IMR-90 (cell line): ENCODE results near the gene GSDMA. TPM values are rescaled to one million over a fixed set of nuclear protein-coding genes. Genes with fewer than 3 reads are reported as not detected.

Source experiments
- ATAC-seq: fragments of 200-7000 bp; cut with Tn5 transposase; 2 replicates; pipeline ENCODE4 v1.9.1; 2020; ENCODE audit warnings: low read depth, mild to moderate bottlenecking, moderate library complexity
- BruUV-seq: library from RNA; stranded (reverse); fragments of 400-500 nt; replicated peaks from 2 replicates; lab custom pipeline; 2021; lab: Mats Ljungman, UMichigan
- CTCF ChIA-PET: fragments of 300-600 bp; formaldehyde crosslinking; extraction: SDS; loops from one replicate; lab custom pipeline; 2021; ENCODE audit warnings: antibody characterized with exemption; lab: Yijun Ruan, JAX
- POLR2A ChIA-PET: fragments of 300-600 bp; sonication (Branson Sonifier 250); formaldehyde crosslinking; loops from one replicate; lab custom pipeline; 2022; ENCODE audit warnings: antibody characterized with exemption; ENCODE audit not compliant: unreplicated experiment; lab: Charles Lee
- DNase-seq: peaks from one replicate; pipeline ENCODE4 v3.0.0; 2013
- H2AFZ ChIP-seq: replicated peaks from 2 replicates; pipeline ENCODE3; 2013; ENCODE audit warnings: low read length, mild to moderate bottlenecking; ENCODE audit not compliant: poor library complexity
- H2AK5ac ChIP-seq: 2 replicates; pipeline ENCODE4 v1.6.1; 2013; ENCODE audit warnings: low read depth, low read length, inconsistent platforms
- H2AK9ac ChIP-seq: replicated peaks from 2 replicates; pipeline ENCODE3; 2013; ENCODE audit warnings: mild to moderate bottlenecking, low read depth, low read length, moderate library complexity; ENCODE audit not compliant: poor library complexity
- H2BK120ac ChIP-seq: 2 replicates; pipeline ENCODE4 v1.6.1; 2013; ENCODE audit warnings: low read depth, low read length, inconsistent platforms
- H2BK15ac ChIP-seq: 3 replicates; pipeline ENCODE4 v1.6.1; 2013; ENCODE audit warnings: low read depth, low read length, inconsistent platforms
- H2BK20ac ChIP-seq: 2 replicates; pipeline ENCODE4 v1.6.1; 2013; ENCODE audit warnings: low read depth, mild to moderate bottlenecking, inconsistent platforms, low read length, moderate library complexity
- H2BK5ac ChIP-seq: 2 replicates; pipeline ENCODE4 v1.6.1; 2013; ENCODE audit warnings: mild to moderate bottlenecking, low read depth, low read length, inconsistent platforms; ENCODE audit not compliant: poor library complexity, severe bottlenecking
- H3K14ac ChIP-seq: replicated peaks from 2 replicates; pipeline ENCODE4 v1.6.1; 2013; ENCODE audit warnings: low read depth, low read length, inconsistent platforms
- H3K18ac ChIP-seq: 2 replicates; pipeline ENCODE4 v1.6.1; 2013; ENCODE audit warnings: low read depth, low read length, control low read depth
- H3K23ac ChIP-seq: 2 replicates; pipeline ENCODE4 v1.6.1; 2013; ENCODE audit warnings: low read depth, low read length, inconsistent platforms
- H3K27ac ChIP-seq: 2 replicates; pipeline ENCODE4 v1.5.1; 2013; ENCODE audit warnings: mild to moderate bottlenecking, control low read depth, low read length; ENCODE audit not compliant: insufficient read depth
- H3K27me3 ChIP-seq: 2 replicates; pipeline ENCODE4 v1.6.1; 2013; ENCODE audit warnings: low read length; ENCODE audit not compliant: control insufficient read depth, insufficient read depth
- H3K36me3 ChIP-seq: 2 replicates; pipeline ENCODE4 v1.6.1; 2013; ENCODE audit warnings: low read length, mixed read lengths; ENCODE audit not compliant: control insufficient read depth, insufficient read depth
- H3K4ac ChIP-seq: 2 replicates; pipeline ENCODE4 v1.6.1; 2013; ENCODE audit warnings: low read depth, low read length, inconsistent platforms
- H3K4me1 ChIP-seq: 2 replicates; pipeline ENCODE4 v1.6.1; 2013; ENCODE audit warnings: low read length, mixed read lengths; ENCODE audit not compliant: control insufficient read depth, insufficient read depth
- H3K4me2 ChIP-seq: 2 replicates; pipeline ENCODE4 v1.6.1; 2013; ENCODE audit warnings: low read depth, mild to moderate bottlenecking, control low read depth, low read length, moderate library complexity
- H3K4me3 ChIP-seq: 2 replicates; pipeline ENCODE4 v1.5.1; 2013; ENCODE audit warnings: low read depth, mild to moderate bottlenecking, control low read depth, low read length, moderate library complexity; ENCODE audit not compliant: insufficient read depth
- H3K56ac ChIP-seq: 2 replicates; pipeline ENCODE4 v1.6.1; 2013; ENCODE audit warnings: low read length, inconsistent platforms; ENCODE audit not compliant: insufficient read depth; ENCODE audit errors: extremely low read depth
- H3K79me1 ChIP-seq, 2 experiments: 2 replicates each; pipeline ENCODE4 v1.6.1; 2013; ENCODE audit warnings: low read length in 2 of 2, inconsistent platforms in 1 of 2, low read depth in 1 of 2
- H3K9ac ChIP-seq: 2 replicates; pipeline ENCODE4 v1.6.1; 2013; ENCODE audit warnings: low read depth, low read length, control low read depth
- H3K9me1 ChIP-seq: 2 replicates; pipeline ENCODE4 v1.6.1; 2013; ENCODE audit warnings: low read length, inconsistent platforms; ENCODE audit not compliant: insufficient read depth
- H3K9me3 ChIP-seq: 2 replicates; pipeline ENCODE4 v1.6.1; 2013; ENCODE audit warnings: low read length; ENCODE audit not compliant: control insufficient read depth, insufficient read depth
- H4K20me1 ChIP-seq: 2 replicates; pipeline ENCODE4 v1.6.1; 2013; ENCODE audit warnings: low read length, inconsistent platforms; ENCODE audit not compliant: insufficient read depth
- H4K5ac ChIP-seq: 2 replicates; pipeline ENCODE4 v1.6.1; 2013; ENCODE audit warnings: mild to moderate bottlenecking, low read depth, low read length, control low read depth
- H4K8ac ChIP-seq, 2 experiments: 2 replicates each; pipeline ENCODE4 v1.6.1; 2013; ENCODE audit warnings: low read depth in 2 of 2, low read length in 2 of 2, control low read depth in 1 of 2, inconsistent platforms in 1 of 2
- H4K91ac ChIP-seq: 2 replicates; pipeline ENCODE4 v1.6.1; 2013; ENCODE audit warnings: low read depth, low read length, inconsistent platforms; ENCODE audit not compliant: insufficient read depth
- MAFK ChIP-seq: IDR thresholded peaks from 2 replicates; pipeline ENCODE4 v1.6.1; 2012; ENCODE audit warnings: low read depth, low read length, improper control_type of control experiment
- NFE2L2 ChIP-seq: fragments of 150-350 bp; IDR thresholded peaks from 2 replicates; pipeline ENCODE4 v1.6.1; 2016; ENCODE audit warnings: low read depth, mild to moderate bottlenecking, low read length
- RCOR1 ChIP-seq: IDR thresholded peaks from 2 replicates; pipeline ENCODE4 v1.6.1; 2012; ENCODE audit warnings: mild to moderate bottlenecking, low read length, improper control_type of control experiment; ENCODE audit not compliant: insufficient replicate concordance
- WGBS, 2 experiments: methylation state at CpG; one replicate each; pipeline versions ENCODE4 v1.1.5 to v1.1.7; 2013; ENCODE audit warnings: missing lambda C conversion rate in 2 of 2; ENCODE audit not compliant: insufficient read length in 1 of 2; ENCODE audit errors: extremely low coverage in 2 of 2; 5-methylcytosine and 5-hydroxymethylcytosine counted together
- dilution Hi-C: fragments of 300-500 bp; cut with HindIII; formaldehyde crosslinking; loops from one replicate; pipeline ENCODE4 v1.14.3; 2018; ENCODE audit warnings: low sequenced_read_pairs; ENCODE audit not compliant: unreplicated experiment
- in situ Hi-C: fragments of 300-500 bp; cut with MboI; formaldehyde crosslinking; loops from 3 replicates; pipeline ENCODE4 v1.14.3; 2019; ENCODE audit warnings: low sequenced_read_pairs, inconsistent platforms, mixed read lengths
- intact Hi-C: fragments of 100-400 bp; cut with micrococcal nuclease; formaldehyde crosslinking; loops from 2 replicates; pipeline ENCODE4 v1.10.0; 2022
- polyA plus RNA-seq, 3 experiments: library from polyadenylated mRNA; depleted of rRNA; stranded (reverse); fragments of >200 nt; gene quantifications; 2 replicates each; pipeline ENCODE4 v1.2.3, GENCODE V29; 2012; ENCODE audit warnings: low replicate concordance in 1 of 3
- total RNA-seq: library from RNA; depleted of rRNA; stranded (reverse); fragments of >200 nt; gene quantifications from 2 replicates; pipeline ENCODE4 v1.2.3, GENCODE V29; 2012

The GSDMA gene
- total and polyA plus RNA-seq, 2 of the 4 experiments (the other 2 are of a cell fraction), result not detected

DNA sequence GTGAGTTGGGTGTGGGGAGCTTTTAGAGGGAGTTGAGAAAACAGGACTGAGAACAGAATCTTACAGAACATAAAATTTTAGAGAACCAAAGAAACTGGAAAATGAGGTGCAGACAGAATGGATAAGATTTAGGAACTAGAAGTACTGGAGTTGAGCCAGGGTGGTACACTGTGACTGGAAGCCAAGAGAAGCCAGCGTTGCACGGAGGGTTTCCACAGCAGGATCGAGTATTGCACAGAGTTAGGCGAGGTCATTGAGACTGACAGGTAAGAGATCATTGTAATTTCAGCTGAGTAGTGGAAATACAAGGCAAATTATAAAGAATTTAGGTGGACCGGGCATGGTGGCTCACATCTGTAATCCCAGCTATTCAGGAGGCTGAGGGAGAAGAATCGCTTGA is 6.6 kb downstream of the GSDMA start:
- Histone ChIP-seq H3K9ac (no peak overlapping the region), H3K9me3 (no peaks in the 10 kb centered on the region), H2BK20ac (no peak overlapping the region), H4K8ac (no peak overlapping the region), H4K20me1 (no peaks in the 10 kb centered on the region), H3K14ac (no peak overlapping the region), H3K27me3 (peaks cover 56% of the 10 kb centered on the region), H4K91ac (no peak overlapping the region), H4K5ac (no peak overlapping the region), H3K4ac (no peak overlapping the region), H2BK15ac (no peak overlapping the region), H2AK5ac (no peak overlapping the region), H3K4me1 (no peaks in the 10 kb centered on the region), H2BK5ac (no peak overlapping the region), H3K4me2 (no peak overlapping the region), H2BK120ac (no peak overlapping the region), H3K23ac (no peak overlapping the region), H2AFZ (no peak overlapping the region), H3K4me3 (no peak overlapping the region), H3K18ac (no peak overlapping the region), H3K79me1 (no peaks in the 10 kb centered on the region), H3K56ac (no peak overlapping the region), H2AK9ac (no peak overlapping the region), H3K9me1 (no peaks in the 10 kb centered on the region), H3K36me3 (no peaks in the 10 kb centered on the region), H3K27ac (no peak overlapping the region)
- DNase-seq (no peak), ATAC-seq (no peak)
- in situ Hi-C loops, result no loop called here
- no TSS peak for BruUV-seq
- intact Hi-C loops, result no loop called here
- no peak for TF ChIP-seq MAFK
- no peak for TF ChIP-seq RCOR1
- TF ChIP-seq NFE2L2, result no peak
- dilution Hi-C loops, result no loop called here
- 13% methylated on average over 6 of the region's 6 CpGs; no CpG with 5 or more reads in 1 of the 2 experiments for WGBS, 2 experiments
- ChIA-PET CTCF (interaction anchor here (0.7 to 1.0 kb wide), 2 partner anchors 8 to 12 kb away, joined by 3 to 5 read pairs; no protein-coding TSS in a partner anchor), POLR2A (no interaction called here)
